Neural progenitor cell (in vitro differentiated cells): Measurements from ENCODE around the gene KIAA0040.

Experiments used
- CTCF ChIP-seq: fragments of 200-600 bp; sonication (generic); IDR thresholded peaks from 2 replicates; pipeline ENCODE4 v1.5.1; 2017; ENCODE audit warnings: antibody characterized with exemption, mild to moderate bottlenecking
- EZH2phosphoT487 ChIP-seq: fragments of 200-600 bp; sonication (generic); IDR thresholded peaks from 2 replicates; pipeline ENCODE4 v1.6.1; 2017; ENCODE audit warnings: antibody characterized with exemption

GRCh38 chr1:175234639-175235038 is 42.1 kb upstream of the KIAA0040 start:
- TF ChIP-seq EZH2phosphoT487 (no peak), CTCF (no peak)
